Measurements from ENCODE around the gene ITCH. TPM values are rescaled to one million over a fixed set of nuclear protein-coding genes. Genes with fewer than 3 reads are reported as not detected.

Gene ITCH
- total and polyA plus RNA-seq, 2 of the 8 experiments (the other 6 are each of a cell fraction or from before 2014, with no cell fraction given): 3.9 to 45.2 TPM

DNA sequence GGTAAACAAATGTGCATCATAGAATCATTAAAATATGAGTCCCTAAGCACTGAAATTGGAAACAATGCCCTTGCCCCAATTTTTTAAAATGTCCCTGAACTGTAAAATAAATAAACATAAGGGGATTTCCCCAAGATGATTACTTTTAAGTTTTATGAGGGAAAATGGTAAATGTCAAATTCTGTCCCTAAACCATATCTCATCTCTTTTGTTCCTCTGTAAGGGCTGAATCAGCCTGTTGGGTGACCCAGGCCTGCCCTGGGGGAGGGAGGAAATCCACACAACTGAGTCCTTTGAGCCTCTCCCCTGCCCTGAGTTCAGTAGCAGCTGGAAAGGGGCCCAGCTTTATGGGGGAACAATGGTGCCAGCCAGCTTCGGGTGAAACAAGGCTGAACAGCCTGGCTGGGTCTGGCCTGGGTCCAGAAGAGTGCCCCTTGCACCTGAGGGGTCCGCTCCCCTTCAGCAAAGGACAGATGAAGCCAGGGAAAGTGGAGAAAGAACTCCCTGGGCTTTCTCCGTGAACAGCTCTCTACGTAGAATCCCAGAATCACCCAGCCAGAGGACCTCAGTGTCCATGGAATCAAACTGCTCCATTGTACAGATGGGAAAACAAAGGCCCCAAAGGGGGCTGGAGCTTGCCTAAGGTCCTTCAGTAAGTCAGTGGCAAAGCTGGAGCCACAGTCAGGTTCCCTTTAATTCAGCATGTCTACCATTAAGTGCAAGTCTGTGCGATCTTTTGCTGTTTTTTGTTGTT, 28.2 kb upstream of the ITCH start:
- TF ChIP-seq NRF1 (IDR thresholded peaks at IDR 0.05; ENCODE audit: low read depth, low read length): no peak
- TF ChIP-seq KDM1A (IDR thresholded peaks at IDR 0.05; ENCODE audit: borderline replicate concordance, low read length): peak; percentile 64; the same call in 1 of the 2 replicates
- Histone ChIP-seq H3K4me3 (ENCODE audit: extremely low read depth in 1 of 4, insufficient read depth in 2 of 4, low read depth in 3 of 4, low read length in 4 of 4) (no peak overlapping the region), H3K23ac (ENCODE audit: insufficient read length) (no peak overlapping the region), H3K27me3 (replicated peaks in 1 of 4; ENCODE audit: control insufficient read depth in 3 of 4, extremely low read depth in 1 of 4, insufficient read depth in 3 of 4, low read length in 3 of 4) (no peaks in the 10 kb centered on the region), H4K8ac (ENCODE audit: extremely low read depth, insufficient read depth, low read length) (peak overlapping the region; percentile 57; the same call in 1 of the 2 replicates), H3K79me2 (ENCODE audit: control insufficient read depth in 1 of 2, insufficient read depth in 2 of 2, low read length in 2 of 2) (no peaks in the 10 kb centered on the region), H3K23me2 (ENCODE audit: low read depth, low read length) (no peaks in the 10 kb centered on the region; the same call in 1 of the 2 replicates), H2BK120ac (replicated peaks; ENCODE audit: low read depth, low read length) (peak overlapping the region; percentile 35), H3K9ac (replicated peaks in 1 of 4; ENCODE audit: extremely low read depth in 1 of 4, low read depth in 3 of 4, low read length in 3 of 4) (no peak overlapping the region), H3K36me3 (ENCODE audit: control insufficient read depth in 2 of 4, insufficient read depth in 4 of 4, low read length in 3 of 4) (no peaks in the 10 kb centered on the region), H2BK20ac (ENCODE audit: low read length) (no peak overlapping the region), H3K4me1 (replicated peaks in 1 of 4; ENCODE audit: control insufficient read depth in 3 of 4, insufficient read depth in 4 of 4, low read length in 3 of 4) (peaks cover 0 to 10% (median 5%) of the 10 kb centered on the region in 4 experiments; a peak in 3 of 7 replicates), H3K4ac (replicated peaks; ENCODE audit: insufficient read length, low read depth, low read length) (no peak overlapping the region), H4K20me1 (replicated peaks in 1 of 2; ENCODE audit: control insufficient read depth in 1 of 2, insufficient read depth in 2 of 2, low read length in 2 of 2) (no peaks in the 10 kb centered on the region), H4K91ac (replicated peaks; ENCODE audit: insufficient read length, low read length) (no peak overlapping the region), H3K79me1 (ENCODE audit: low read depth, low read length) (no peaks in the 10 kb centered on the region), H3K9me3 (ENCODE audit: insufficient read depth in 2 of 2, low read depth in 1 of 2, low read length in 1 of 2) (no peaks in the 10 kb centered on the region), H2AK5ac (ENCODE audit: low read depth, low read length) (no peak overlapping the region), H4K5ac (ENCODE audit: insufficient read length, low read depth, low read length) (no peak overlapping the region), H3K14ac (ENCODE audit: insufficient read length) (no peak overlapping the region), H3K27ac (ENCODE audit: low read depth, low read length) (no peak overlapping the region), H2BK12ac (ENCODE audit: low read depth, low read length) (no peak overlapping the region), H3K18ac (ENCODE audit: extremely low read depth, low read length) (no peak overlapping the region), H2BK5ac (ENCODE audit: low read depth, low read length) (no peak overlapping the region), H2BK15ac (ENCODE audit: low read length) (no peak overlapping the region), H3K4me2 (ENCODE audit: insufficient read depth in 1 of 2, low read depth in 2 of 2, low read length in 2 of 2) (no peak overlapping the region), H3K56ac (replicated peaks; ENCODE audit: insufficient read length, low read depth, low read length) (no peak overlapping the region), H2AFZ (ENCODE audit: low read length) (no peak overlapping the region)
- DNase-seq (ENCODE audit: low read depth in 1 of 2, low spot score in 2 of 2) (no peak), FAIRE-seq (no peak)
- ChIA-PET POLR2A (ENCODE audit: partially characterized antibody) (interaction anchor here (1.4 to 1.9 kb wide), 3 partner anchors 29 to 32 kb away, joined by 4 to 5 read pairs (median 5); partner anchors contain the start of gene AHCY), CTCF (ENCODE audit: partially characterized antibody) (interaction anchor here (1.0 to 4.8 kb wide), 4 partner anchors 12 to 543 kb away, joined by 3 to 32 read pairs (median 4); no protein-coding TSS in a partner anchor)
- 92% methylated on average over 5 of the region's 5 CpGs; no CpG with 5 or more reads in 1 of the 2 experiments for WGBS, 2 experiments (ENCODE audit: extremely low coverage in 1 of 2, insufficient coverage in 1 of 2, insufficient read length in 1 of 2, insufficient replicate concordance in 2 of 2, low coverage in 1 of 2, low lambda C conversion rate in 2 of 2, missing lambda C conversion rate in 1 of 2)
